Measurements from ENCODE around the gene GAB4.

GAB4 gene

GRCh38 chr22:17009640-17010291 is 1.7 kb upstream of the GAB4 start:
- no peak for DNase-seq (ENCODE audit: low read depth, low spot score)
- H3K4me3 ChIP-seq (ENCODE audit: low read length): no peak overlapping the region

- no peak overlapping the region for H3K4me3 ChIP-seq (ENCODE audit: low read length)
- no peak for DNase-seq (ENCODE audit: low read depth, low spot score)
These were observed 765 bp downstream of the GAB4 start for GRCh38 chr22:17007257-17007656.

- DNase-seq (ENCODE audit: low read depth, low spot score): no peak
- no peak overlapping the region for H3K4me3 ChIP-seq (ENCODE audit: low read length)
These were observed 18.1 kb downstream of the GAB4 start for GRCh38 chr22:16989915-16990314.

GRCh38 chr22:16988257-16988656 is 19.8 kb downstream of the GAB4 start:
- no peak for DNase-seq (ENCODE audit: low read depth, low spot score)

GRCh38 chr22:16987822-16988221 is 20.2 kb downstream of the GAB4 start:
- no peak overlapping the region for H3K4me3 ChIP-seq (ENCODE audit: low read length)

More at GRCh38 chr22:16988257-16988656, 19.8 kb downstream of the GAB4 start:
- no peak overlapping the region for H3K4me3 ChIP-seq (ENCODE audit: low read length)

GRCh38 chr22:16975155-16975885 is 32.7 kb downstream of the GAB4 start:
- no peak overlapping the region for H3K4me3 ChIP-seq (ENCODE audit: low read length)
- no peak for DNase-seq (ENCODE audit: low read depth, low spot score)

More at GRCh38 chr22:16987822-16988221, 20.2 kb downstream of the GAB4 start:
- peak; percentile 45 for DNase-seq (ENCODE audit: low read depth, low spot score)

GRCh38 chr22:16974298-16975084 is 33.5 kb downstream of the GAB4 start:
- H3K4me3 ChIP-seq (ENCODE audit: low read length): no peak overlapping the region
- DNase-seq (ENCODE audit: low read depth, low spot score): no peak

GRCh38 chr22:16973591-16974297 is 34.3 kb downstream of the GAB4 start:
- no peak for DNase-seq (ENCODE audit: low read depth, low spot score)

GRCh38 chr22:16972311-16972710 is 35.7 kb downstream of the GAB4 start:
- H3K4me3 ChIP-seq (ENCODE audit: low read length): no peak overlapping the region
- no peak for DNase-seq (ENCODE audit: low read depth, low spot score)

More at GRCh38 chr22:16973591-16974297, 34.3 kb downstream of the GAB4 start:
- no peak overlapping the region for H3K4me3 ChIP-seq (ENCODE audit: low read length)

GRCh38 chr22:16970446-16970845 is 37.6 kb downstream of the GAB4 start:
- peak; percentile 71 for DNase-seq (ENCODE audit: low read depth, low spot score)
- H3K4me3 ChIP-seq (ENCODE audit: low read length): no peak overlapping the region

- no peak for DNase-seq (ENCODE audit: low read depth, low spot score)
- no peak overlapping the region for H3K4me3 ChIP-seq (ENCODE audit: low read length)
These were observed 38.3 kb downstream of the GAB4 start for GRCh38 chr22:16969508-16970327.

- no peak for DNase-seq (ENCODE audit: low read depth, low spot score)
- no peak overlapping the region for H3K4me3 ChIP-seq (ENCODE audit: low read length)
These were observed 39.8 kb downstream of the GAB4 start for GRCh38 chr22:16968218-16968595.

- DNase-seq (ENCODE audit: low read depth, low spot score): no peak
These were observed 40.4 kb downstream of the GAB4 start for GRCh38 chr22:16967453-16968217.

GRCh38 chr22:16966251-16966650 is 41.8 kb downstream of the GAB4 start:
- no peak for DNase-seq (ENCODE audit: low read depth, low spot score)
- no peak overlapping the region for H3K4me3 ChIP-seq (ENCODE audit: low read length)

More at GRCh38 chr22:16967453-16968217, 40.4 kb downstream of the GAB4 start:
- no peak overlapping the region for H3K4me3 ChIP-seq (ENCODE audit: low read length)

GRCh38 chr22:16965560-16965959 is 42.5 kb downstream of the GAB4 start:
- DNase-seq (ENCODE audit: low read depth, low spot score): no peak
- H3K4me3 ChIP-seq (ENCODE audit: low read length): no peak overlapping the region

- no peak overlapping the region for H3K4me3 ChIP-seq (ENCODE audit: low read length)
- DNase-seq (ENCODE audit: low read depth, low spot score): no peak
These were observed 42.9 kb downstream of the GAB4 start for GRCh38 chr22:16965083-16965482.

GRCh38 chr22:16964366-16964765 is 43.7 kb downstream of the GAB4 start:
- DNase-seq (ENCODE audit: low read depth, low spot score): no peak
- no peak overlapping the region for H3K4me3 ChIP-seq (ENCODE audit: low read length)

Data from Jurkat, Clone E6-1 (cell line).